Measurements from ENCODE around the gene MCU. TPM values are rescaled to one million over a fixed set of nuclear protein-coding genes. Genes with fewer than 3 reads are reported as not detected.

The MCU gene
- total and polyA plus RNA-seq, 10 of the 15 experiments (the other 5 are each of a cell fraction or from before 2014, with no cell fraction given), result 5.1 to 49.1 (median 17.9) TPM

GRCh38 chr10:72819053-72819452, 127.1 kb downstream of the MCU start:
- Histone ChIP-seq H3K9me3 (replicated peaks; ENCODE audit: control insufficient read depth, insufficient read depth, low read length) (peaks cover 2% of the 10 kb centered on the region; the same call in 2 of the 3 replicates), H4K20me1 (ENCODE audit: control insufficient read depth, insufficient read depth) (no peaks in the 10 kb centered on the region), H3K27ac (ENCODE audit: control insufficient read depth, insufficient read depth) (no peak overlapping the region), H2AFZ (ENCODE audit: control insufficient read depth, low read depth, low read length) (peak overlapping the region; percentile 21; the same call in 1 of the 2 replicates), H3K4me3 (no peak overlapping the region), H3K79me2 (ENCODE audit: control insufficient read depth, insufficient read depth, low read length) (no peaks in the 10 kb centered on the region), H3K4me1 (ENCODE audit: control insufficient read depth, insufficient read depth, low read length) (no peaks in the 10 kb centered on the region), H3K27me3 (replicated peaks in 1 of 2; ENCODE audit: control insufficient read depth in 2 of 2, insufficient read depth in 2 of 2, low read length in 1 of 2) (no peaks in the 10 kb centered on the region), H3K4me2 (ENCODE audit: control insufficient read depth, insufficient read depth) (no peak overlapping the region), H3K9ac (ENCODE audit: control insufficient read depth, insufficient read depth, low read length) (no peak overlapping the region), H3K36me3 (ENCODE audit: control insufficient read depth in 2 of 2, insufficient read depth in 2 of 2, low read length in 1 of 2) (no peaks in the 10 kb centered on the region)
- TF ChIP-seq JUND (IDR thresholded peaks at IDR 0.05; ENCODE audit: low read depth, low read length) (no peak), SPI1 (IDR thresholded peaks at IDR 0.05; ENCODE audit: borderline replicate concordance, insufficient read depth, low read depth, low read length) (peak; percentile 41; the same call in 1 of the 2 replicates)
- BruUV-seq (replicated peaks), result no TSS peak
- SMC1A ChIA-PET (ENCODE audit: uncharacterized antibody, unreplicated experiment), result interaction anchor here (1.2 to 1.4 kb wide), 2 partner anchors 11 to 16 kb away, joined by 4 read pairs; no protein-coding TSS in a partner anchor
- in situ Hi-C loops (cut with MboI) (no loop called here), intact Hi-C loops (cut with micrococcal nuclease; ENCODE audit: unreplicated experiment) (no loop called here)
- no peak for DNase-seq (ENCODE audit: low read depth, low spot score)
- POLR2A ChIA-PET, result interaction anchor here (0.5 kb wide), 1 partner anchor 598 kb away, joined by 4 read pairs; no protein-coding TSS in a partner anchor
- WGBS (ENCODE audit: insufficient coverage, insufficient replicate concordance, low lambda C conversion rate, missing lambda C conversion rate), result 100% methylated on average over 1 of the region's 1 CpG
- ATAC-seq, result peak; percentile 62
- CTCF ChIA-PET, result interaction anchor here (1.3 to 2.2 kb wide), 2 partner anchors 14 to 18 kb away, joined by 3 to 7 read pairs; no protein-coding TSS in a partner anchor
- RAD21 ChIA-PET (ENCODE audit: unreplicated experiment), result no interaction called here
- FAIRE-seq, result peak; percentile 7

GRCh38 chr10:72821606-72822005, 129.7 kb downstream of the MCU start:
- CTCF ChIA-PET, result no interaction called here
- no peak for FAIRE-seq
- TF ChIP-seq CREB1 (IDR thresholded peaks at IDR 0.05; ENCODE audit: low read depth) (no peak), SPI1 (IDR thresholded peaks at IDR 0.05; ENCODE audit: borderline replicate concordance, insufficient read depth, low read depth, low read length) (no peak), EZH2 (IDR thresholded peaks at IDR 0.05; ENCODE audit: borderline replicate concordance, control insufficient read depth, low read depth, low read length) (no peak), RUNX3 (IDR thresholded peaks at IDR 0.05; ENCODE audit: low read length) (no peak), BMI1 (IDR thresholded peaks at IDR 0.05; ENCODE audit: borderline replicate concordance) (no peak), BCL3 (IDR thresholded peaks at IDR 0.05; ENCODE audit: borderline replicate concordance, insufficient read depth, low read depth, low read length, poor library complexity, severe bottlenecking) (no peak), BACH1 (IDR thresholded peaks at IDR 0.05; ENCODE audit: borderline replicate concordance) (no peak), ELK1 (IDR thresholded peaks at IDR 0.05; ENCODE audit: low read depth, low read length) (no peak), YY1 (IDR thresholded peaks at IDR 0.05; ENCODE audit: low read depth, low read length) (no peak), KDM1A (IDR thresholded peaks at IDR 0.05; ENCODE audit: borderline replicate concordance) (no peak), ZSCAN29 (IDR thresholded peaks at IDR 0.05) (no peak), EGR1 (IDR thresholded peaks at IDR 0.05; ENCODE audit: borderline replicate concordance in 1 of 2, low read depth in 2 of 2, low read length in 2 of 2) (no peak), BCL11A (IDR thresholded peaks at IDR 0.05; ENCODE audit: low read depth, low read length) (no peak), MYB (IDR thresholded peaks at IDR 0.05; ENCODE audit: borderline replicate concordance, low read depth, low read length) (no peak), ASH2L (IDR thresholded peaks at IDR 0.05; ENCODE audit: borderline replicate concordance, low read depth) (no peak)

More at GRCh38 chr10:72821606-72822005, 129.7 kb downstream of the MCU start:
- SMC1A ChIA-PET (ENCODE audit: uncharacterized antibody, unreplicated experiment), result no interaction called here
- WGBS (ENCODE audit: insufficient coverage, insufficient replicate concordance, low lambda C conversion rate, missing lambda C conversion rate), result 100% methylated on average over 2 of the region's 2 CpGs
- H3K4me1 ChIP-seq (ENCODE audit: control insufficient read depth, insufficient read depth, low read length), result no peaks in the 10 kb centered on the region
- no peaks in the 10 kb centered on the region for H3K79me2 ChIP-seq (ENCODE audit: control insufficient read depth, insufficient read depth, low read length)
- H3K9ac ChIP-seq (ENCODE audit: control insufficient read depth, insufficient read depth, low read length), result no peak overlapping the region
- peaks cover 2% of the 10 kb centered on the region; the same call in 2 of the 3 replicates for H3K9me3 ChIP-seq (replicated peaks; ENCODE audit: control insufficient read depth, insufficient read depth, low read length)
- ATAC-seq, result no peak
- H3K4me2 ChIP-seq (ENCODE audit: control insufficient read depth, insufficient read depth), result no peak overlapping the region
- RAD21 ChIA-PET (ENCODE audit: unreplicated experiment), result no interaction called here
- no peak overlapping the region for H3K4me3 ChIP-seq
- H3K27me3 ChIP-seq (replicated peaks in 1 of 2; ENCODE audit: control insufficient read depth in 2 of 2, insufficient read depth in 2 of 2, low read length in 1 of 2), result no peaks in the 10 kb centered on the region
- H3K36me3 ChIP-seq (ENCODE audit: control insufficient read depth in 2 of 2, insufficient read depth in 2 of 2, low read length in 1 of 2), result no peaks in the 10 kb centered on the region
- POLR2A ChIA-PET, result no interaction called here
- no peak for DNase-seq (ENCODE audit: low read depth, low spot score)
- H3K27ac ChIP-seq (ENCODE audit: control insufficient read depth, insufficient read depth), result no peak overlapping the region
- no TSS peak for BruUV-seq (replicated peaks)
- H4K20me1 ChIP-seq (ENCODE audit: control insufficient read depth, insufficient read depth), result no peaks in the 10 kb centered on the region
- no peak overlapping the region for H2AFZ ChIP-seq (ENCODE audit: control insufficient read depth, low read depth, low read length)
- intact Hi-C loops (cut with micrococcal nuclease; ENCODE audit: unreplicated experiment), result no loop called here
- in situ Hi-C loops (cut with MboI), result no loop called here

All from GM12878 (cell line).